Retinal pigment epithelial cell (primary cell): Measurements from ENCODE around the gene SAMD14.

Experiments
- DNase-seq: peaks from one replicate; pipeline ENCODE4 v3.0.0-alpha.2; 2010; ENCODE audit warnings: low read depth
- H3K4me3 ChIP-seq: 2 replicates; pipeline ENCODE4 v1.5.1; 2011; ENCODE audit warnings: mild to moderate bottlenecking, low read length, control low read depth, moderate library complexity
- CTCF ChIP-seq: conservative IDR thresholded peaks from 2 replicates; pipeline ENCODE4 v1.5.1; 2011; ENCODE audit warnings: low read depth, low read length, control low read depth, inconsistent platforms

SAMD14 gene

GRCh38 chr17:50129353-50129727, 620 bp downstream of the SAMD14 start:
- no peak for DNase-seq
- TF ChIP-seq CTCF = no peak
- H3K4me3 ChIP-seq = peak overlapping the region; percentile 46

- peak overlapping the region; percentile 46 for H3K4me3 ChIP-seq
- DNase-seq = no peak
- TF ChIP-seq CTCF = no peak
These were observed 1.3 kb downstream of the SAMD14 start for GRCh38 chr17:50128441-50129352.

- H3K4me3 ChIP-seq = no peak overlapping the region
- no peak for TF ChIP-seq CTCF
- DNase-seq = no peak
These were observed 2.1 kb downstream of the SAMD14 start for GRCh38 chr17:50127697-50128361.

GRCh38 chr17:50125420-50125997, 4.5 kb downstream of the SAMD14 start:
- no peak overlapping the region for H3K4me3 ChIP-seq
- TF ChIP-seq CTCF = no peak
- no peak for DNase-seq

GRCh38 chr17:50123649-50124349, 6.2 kb downstream of the SAMD14 start:
- H3K4me3 ChIP-seq = no peak overlapping the region
- no peak for TF ChIP-seq CTCF
- DNase-seq = no peak

- no peak for TF ChIP-seq CTCF
- H3K4me3 ChIP-seq = no peak overlapping the region
- DNase-seq = no peak
These were observed 7.0 kb downstream of the SAMD14 start for GRCh38 chr17:50122945-50123344.
